GM12873 (cell line): ENCODE data around the gene ANTXR1.

Experiments
- CTCF ChIP-seq: IDR thresholded peaks from 2 replicates; pipeline ENCODE4 v1.5.1; 2012; ENCODE audit warnings: low read depth, mild to moderate bottlenecking, moderate library complexity, low read length, control low read depth; ENCODE audit not compliant: insufficient read depth; ENCODE audit errors: missing control alignments

Gene ANTXR1

GRCh38 chr2:69237070-69237670 is 224.2 kb downstream of the ANTXR1 start:
- no peak for TF ChIP-seq CTCF

GRCh38 chr2:69238449-69239031 is 225.6 kb downstream of the ANTXR1 start:
- TF ChIP-seq CTCF = no peak

GRCh38 chr2:69241093-69241492 is 228.1 kb downstream of the ANTXR1 start:
- TF ChIP-seq CTCF = no peak

GRCh38 chr2:69241664-69242514 is 228.9 kb downstream of the ANTXR1 start:
- TF ChIP-seq CTCF = no peak

- TF ChIP-seq CTCF = no peak
These were observed 229.7 kb downstream of the ANTXR1 start for GRCh38 chr2:69242651-69243051.

GRCh38 chr2:69243652-69244051 is 230.7 kb downstream of the ANTXR1 start:
- TF ChIP-seq CTCF = no peak

- no peak for TF ChIP-seq CTCF
These were observed 231.9 kb downstream of the ANTXR1 start for GRCh38 chr2:69244882-69245281.
